Epidermal melanocyte (primary cell): ENCODE data around the gene DKK3.

Experiments
- DNase-seq: peaks from one replicate; pipeline ENCODE4 v3.0.0; 2011; ENCODE audit warnings: low spot score; ENCODE audit not compliant: insufficient read length

DKK3 gene

GRCh38 chr11:12031856-12032544, 23.6 kb upstream of the DKK3 start:
- DNase-seq: no peak

- no peak for DNase-seq
Measured at GRCh38 chr11:12029738-12030363, 21.4 kb upstream of the DKK3 start.

- no peak for DNase-seq
Measured at GRCh38 chr11:12029119-12029518, 20.7 kb upstream of the DKK3 start.

GRCh38 chr11:12028303-12028702, 19.9 kb upstream of the DKK3 start:
- no peak for DNase-seq

GRCh38 chr11:12026331-12027211, 18.1 kb upstream of the DKK3 start:
- DNase-seq: no peak

- no peak for DNase-seq
Measured at GRCh38 chr11:12024254-12024926, 16.0 kb upstream of the DKK3 start.

- DNase-seq: no peak
Measured at GRCh38 chr11:12023015-12023414, 14.6 kb upstream of the DKK3 start.

- no peak for DNase-seq
Measured at GRCh38 chr11:12020546-12020945, 12.1 kb upstream of the DKK3 start.

- no peak for DNase-seq
Measured at GRCh38 chr11:12019866-12020416, 11.5 kb upstream of the DKK3 start.

GRCh38 chr11:12019337-12019736, 10.9 kb upstream of the DKK3 start:
- peak; percentile 75 for DNase-seq

- no peak for DNase-seq
Measured at GRCh38 chr11:12017865-12018453, 9.5 kb upstream of the DKK3 start.

GRCh38 chr11:12017243-12017678, 8.8 kb upstream of the DKK3 start:
- no peak for DNase-seq

GRCh38 chr11:12016246-12016645, 7.8 kb upstream of the DKK3 start:
- DNase-seq: no peak

- DNase-seq: no peak
Measured at GRCh38 chr11:12015486-12015885, 7.1 kb upstream of the DKK3 start.

- no peak for DNase-seq
Measured at GRCh38 chr11:12013781-12014180, 5.4 kb upstream of the DKK3 start.

GRCh38 chr11:12009617-12010321, 1.3 kb upstream of the DKK3 start:
- no peak for DNase-seq

- DNase-seq: peak; percentile 57
Measured at GRCh38 chr11:12008790-12009616, 577 bp upstream of the DKK3 start.

- DNase-seq: no peak
Measured at GRCh38 chr11:12007230-12007593, 1.2 kb downstream of the DKK3 start.

- DNase-seq: no peak
Measured at GRCh38 chr11:12006552-12007229, 1.7 kb downstream of the DKK3 start.
